ENCODE results near the gene ASPSCR1. TPM values are rescaled to one million over a fixed set of nuclear protein-coding genes. Genes with fewer than 3 reads are reported as not detected.

Gene ASPSCR1
- polyA plus RNA-seq, 1 donor, result 24.9 TPM

DNA sequence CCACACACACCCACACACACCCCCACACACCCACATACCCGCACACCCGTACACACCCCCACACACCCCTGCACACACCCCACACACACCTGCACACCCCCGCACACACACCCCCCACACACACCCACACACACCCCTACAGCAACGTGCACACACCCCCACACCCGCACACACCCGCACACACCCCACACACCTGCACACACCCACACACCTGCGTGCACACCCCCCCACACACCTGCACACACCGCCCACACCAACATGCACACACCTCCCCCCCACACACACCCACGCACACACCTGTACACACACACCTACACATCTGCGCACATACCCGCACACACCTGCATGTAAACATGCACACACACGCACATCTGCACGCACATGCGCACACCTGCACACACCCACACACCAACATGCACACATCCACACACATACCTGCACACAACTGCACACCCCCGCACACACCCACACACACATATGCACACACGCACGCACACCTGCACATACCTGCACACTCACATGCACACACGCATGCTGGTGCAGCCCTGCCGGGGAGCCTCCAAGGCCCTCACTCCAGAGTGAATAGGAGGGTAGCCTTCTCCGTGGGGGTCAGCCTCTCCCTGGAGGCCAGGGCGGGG lies 7.5 kb downstream of the ASPSCR1 start:
- WGBS (ENCODE audit: insufficient coverage, low lambda C conversion rate), result no CpG with 5 or more reads among the region's 21 CpGs
- Histone ChIP-seq H3K9me3 (ENCODE audit: control insufficient read depth, low read depth, low read length) (no peaks in the 10 kb centered on the region), H3K36me3 (ENCODE audit: control insufficient read depth, insufficient read depth, low read length) (peaks cover 48% of the 10 kb centered on the region)

DNA sequence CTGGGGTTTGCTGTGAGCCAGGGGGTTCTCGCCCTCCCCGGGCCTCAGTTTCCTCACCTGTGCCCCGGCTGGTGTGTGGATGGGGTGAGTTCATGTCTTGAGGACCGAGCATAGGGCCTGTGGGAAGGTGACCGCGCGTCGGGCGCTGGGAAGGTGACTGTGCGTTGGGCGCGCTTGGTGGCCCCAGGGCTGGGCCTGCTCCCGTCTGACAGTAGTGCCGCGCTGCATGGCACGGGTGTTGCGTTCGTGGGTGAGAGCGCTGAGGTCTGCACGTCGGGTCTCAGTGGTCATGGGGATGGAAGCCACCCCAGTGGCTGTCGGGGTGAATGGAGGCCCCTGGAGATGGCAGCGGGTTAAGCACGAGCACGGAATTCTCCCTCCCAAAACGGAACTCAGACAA lies 9.2 kb downstream of the ASPSCR1 start:
- H3K36me3 ChIP-seq (ENCODE audit: control insufficient read depth, insufficient read depth, low read length), result peaks cover 41% of the 10 kb centered on the region

More for the DNA sequence above, 7.5 kb downstream of the ASPSCR1 start:
- H3K27ac ChIP-seq (ENCODE audit: low read length), result no peak overlapping the region
- no peak for DNase-seq
- no peak overlapping the region for H3K4me3 ChIP-seq (ENCODE audit: low read length)
- H3K4me1 ChIP-seq (ENCODE audit: control insufficient read depth, insufficient read depth, low read length), result no peaks in the 10 kb centered on the region
- no peaks in the 10 kb centered on the region for H3K27me3 ChIP-seq (ENCODE audit: control insufficient read depth, insufficient read depth, low read length)

GRCh38 chr17:81987161-81987770 lies 9.8 kb downstream of the ASPSCR1 start:
- DNase-seq, result no peak
- no peak overlapping the region for H3K27ac ChIP-seq (ENCODE audit: low read length)
- no peak overlapping the region for H3K4me3 ChIP-seq (ENCODE audit: low read length)
- H3K36me3 ChIP-seq (ENCODE audit: control insufficient read depth, insufficient read depth, low read length), result peaks cover 40% of the 10 kb centered on the region
- no CpG with 5 or more reads among the region's 26 CpGs for WGBS (ENCODE audit: insufficient coverage, low lambda C conversion rate)
- H3K9me3 ChIP-seq (ENCODE audit: control insufficient read depth, low read depth, low read length), result peaks cover 7% of the 10 kb centered on the region
- H3K27me3 ChIP-seq (ENCODE audit: control insufficient read depth, insufficient read depth, low read length), result no peaks in the 10 kb centered on the region
- peaks cover 12% of the 10 kb centered on the region for H3K4me1 ChIP-seq (ENCODE audit: control insufficient read depth, insufficient read depth, low read length)

More for the DNA sequence above, 9.2 kb downstream of the ASPSCR1 start:
- H3K4me3 ChIP-seq (ENCODE audit: low read length), result no peak overlapping the region
- H3K27ac ChIP-seq (ENCODE audit: low read length), result no peak overlapping the region
- H3K4me1 ChIP-seq (ENCODE audit: control insufficient read depth, insufficient read depth, low read length), result peaks cover 5% of the 10 kb centered on the region
- no peak for DNase-seq
- H3K27me3 ChIP-seq (ENCODE audit: control insufficient read depth, insufficient read depth, low read length), result no peaks in the 10 kb centered on the region
- no CpG with 5 or more reads among the region's 26 CpGs for WGBS (ENCODE audit: insufficient coverage, low lambda C conversion rate)
- peaks cover 7% of the 10 kb centered on the region for H3K9me3 ChIP-seq (ENCODE audit: control insufficient read depth, low read depth, low read length)

- 93% methylated on average over 3 of the region's 25 CpGs for WGBS (ENCODE audit: insufficient coverage, low lambda C conversion rate)
- no peak for DNase-seq
- Histone ChIP-seq H3K4me3 (ENCODE audit: low read length) (no peak overlapping the region), H3K36me3 (ENCODE audit: control insufficient read depth, insufficient read depth, low read length) (peaks cover 26% of the 10 kb centered on the region), H3K27me3 (ENCODE audit: control insufficient read depth, insufficient read depth, low read length) (no peaks in the 10 kb centered on the region), H3K4me1 (ENCODE audit: control insufficient read depth, insufficient read depth, low read length) (peaks cover 18% of the 10 kb centered on the region), H3K27ac (ENCODE audit: low read length) (peak overlapping the region; percentile 60), H3K9me3 (ENCODE audit: control insufficient read depth, low read depth, low read length) (peaks cover 7% of the 10 kb centered on the region)
Observed at GRCh38 chr17:81990836-81991683, 13.6 kb downstream of the ASPSCR1 start.

DNA sequence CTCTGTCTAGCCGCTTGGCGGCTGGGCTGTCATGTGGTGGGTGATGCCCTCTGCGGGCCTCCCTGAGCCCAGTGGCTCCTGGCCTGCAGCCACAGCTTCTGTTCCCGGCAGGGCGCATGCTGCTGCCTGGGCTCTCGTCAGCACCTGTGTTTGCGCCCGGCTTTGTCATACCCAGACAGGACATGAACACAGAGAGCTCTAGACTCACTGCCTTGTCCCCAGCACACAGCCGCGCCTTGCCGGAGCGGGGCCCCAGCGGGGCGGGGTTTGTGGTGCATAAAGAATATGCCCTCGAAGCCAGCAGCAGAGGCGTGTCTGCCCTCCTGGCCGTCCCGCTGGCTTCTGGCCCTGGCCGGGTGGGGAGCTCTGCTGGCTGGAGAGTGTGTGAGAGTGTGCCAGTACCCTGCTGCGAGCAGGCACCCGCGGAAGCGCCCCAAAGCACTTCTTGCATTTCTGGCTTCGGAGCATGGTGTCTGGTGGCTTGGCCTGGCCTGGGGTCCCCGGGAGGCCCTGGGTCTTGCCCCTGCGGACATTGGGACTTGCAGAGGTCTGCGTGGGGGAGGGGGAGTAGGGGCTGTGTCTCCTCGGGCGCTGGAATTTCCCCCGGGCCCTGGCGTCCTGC lies 14.4 kb downstream of the ASPSCR1 start:
- Histone ChIP-seq H3K4me1 (ENCODE audit: control insufficient read depth, insufficient read depth, low read length) (peaks cover 18% of the 10 kb centered on the region), H3K36me3 (ENCODE audit: control insufficient read depth, insufficient read depth, low read length) (peaks cover 23% of the 10 kb centered on the region), H3K27me3 (ENCODE audit: control insufficient read depth, insufficient read depth, low read length) (no peaks in the 10 kb centered on the region), H3K4me3 (ENCODE audit: low read length) (no peak overlapping the region), H3K9me3 (ENCODE audit: control insufficient read depth, low read depth, low read length) (peaks cover 7% of the 10 kb centered on the region), H3K27ac (ENCODE audit: low read length) (peak overlapping the region; percentile 60)
- WGBS (ENCODE audit: insufficient coverage, low lambda C conversion rate), result no CpG with 5 or more reads among the region's 31 CpGs
- peak; percentile 70 to 84 for DNase-seq

DNA sequence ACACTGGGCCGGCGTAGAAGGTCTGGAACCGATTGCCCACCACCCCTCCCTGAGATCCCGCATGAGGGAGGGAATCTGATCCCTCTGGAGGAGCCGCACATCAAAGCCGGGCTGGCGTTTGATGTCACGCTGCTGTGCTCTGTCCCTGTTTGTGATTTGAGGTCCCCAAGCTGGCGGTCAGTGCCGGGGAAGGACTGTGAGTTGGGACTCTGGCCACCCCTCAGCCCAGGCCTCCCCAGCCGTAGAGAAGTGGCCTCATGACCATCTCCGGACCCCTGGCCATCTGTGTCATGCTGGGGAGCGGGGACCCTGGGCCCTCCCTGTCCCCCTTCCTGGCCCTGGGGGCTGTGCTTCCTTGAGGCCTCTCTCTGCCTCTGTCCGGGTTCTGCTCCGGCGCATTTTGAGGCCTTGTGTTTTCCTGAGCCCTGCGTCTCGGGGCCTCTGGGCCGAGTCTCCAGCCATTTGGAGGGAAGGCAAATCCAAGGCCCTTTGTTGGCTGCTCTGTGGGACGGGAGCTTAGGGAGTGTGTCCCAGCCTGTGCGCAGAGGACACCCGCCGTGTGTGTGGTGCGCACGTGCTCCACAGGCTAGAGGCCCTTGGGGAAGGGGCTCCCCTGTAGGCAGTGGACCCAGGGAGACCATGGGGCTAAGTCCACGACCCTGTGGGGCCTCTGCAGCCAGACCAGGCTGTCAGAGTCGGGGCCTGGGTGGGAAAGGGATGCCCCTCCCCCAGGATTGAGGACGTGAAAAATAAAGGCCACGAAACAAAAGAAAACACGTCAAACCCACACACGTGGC lies 15.1 kb downstream of the ASPSCR1 start:
- Histone ChIP-seq H3K4me3 (ENCODE audit: low read length) (no peak overlapping the region), H3K27me3 (ENCODE audit: control insufficient read depth, insufficient read depth, low read length) (no peaks in the 10 kb centered on the region), H3K4me1 (ENCODE audit: control insufficient read depth, insufficient read depth, low read length) (peaks cover 18% of the 10 kb centered on the region), H3K36me3 (ENCODE audit: control insufficient read depth, insufficient read depth, low read length) (peaks cover 22% of the 10 kb centered on the region), H3K9me3 (ENCODE audit: control insufficient read depth, low read depth, low read length) (peaks cover 7% of the 10 kb centered on the region), H3K27ac (ENCODE audit: low read length) (peak overlapping the region; percentile 60)
- no CpG with 5 or more reads among the region's 31 CpGs for WGBS (ENCODE audit: insufficient coverage, low lambda C conversion rate)
- no peak for DNase-seq

GRCh38 chr17:81993729-81994592 lies 16.5 kb downstream of the ASPSCR1 start:
- H3K9me3 ChIP-seq (ENCODE audit: control insufficient read depth, low read depth, low read length), result peaks cover 7% of the 10 kb centered on the region
- no peak overlapping the region for H3K27ac ChIP-seq (ENCODE audit: low read length)
- no CpG with 5 or more reads among the region's 37 CpGs for WGBS (ENCODE audit: insufficient coverage, low lambda C conversion rate)
- no peak overlapping the region for H3K4me3 ChIP-seq (ENCODE audit: low read length)
- H3K4me1 ChIP-seq (ENCODE audit: control insufficient read depth, insufficient read depth, low read length), result peaks cover 18% of the 10 kb centered on the region
- H3K27me3 ChIP-seq (ENCODE audit: control insufficient read depth, insufficient read depth, low read length), result no peaks in the 10 kb centered on the region
- no peak for DNase-seq
- peaks cover 26% of the 10 kb centered on the region for H3K36me3 ChIP-seq (ENCODE audit: control insufficient read depth, insufficient read depth, low read length)

DNA sequence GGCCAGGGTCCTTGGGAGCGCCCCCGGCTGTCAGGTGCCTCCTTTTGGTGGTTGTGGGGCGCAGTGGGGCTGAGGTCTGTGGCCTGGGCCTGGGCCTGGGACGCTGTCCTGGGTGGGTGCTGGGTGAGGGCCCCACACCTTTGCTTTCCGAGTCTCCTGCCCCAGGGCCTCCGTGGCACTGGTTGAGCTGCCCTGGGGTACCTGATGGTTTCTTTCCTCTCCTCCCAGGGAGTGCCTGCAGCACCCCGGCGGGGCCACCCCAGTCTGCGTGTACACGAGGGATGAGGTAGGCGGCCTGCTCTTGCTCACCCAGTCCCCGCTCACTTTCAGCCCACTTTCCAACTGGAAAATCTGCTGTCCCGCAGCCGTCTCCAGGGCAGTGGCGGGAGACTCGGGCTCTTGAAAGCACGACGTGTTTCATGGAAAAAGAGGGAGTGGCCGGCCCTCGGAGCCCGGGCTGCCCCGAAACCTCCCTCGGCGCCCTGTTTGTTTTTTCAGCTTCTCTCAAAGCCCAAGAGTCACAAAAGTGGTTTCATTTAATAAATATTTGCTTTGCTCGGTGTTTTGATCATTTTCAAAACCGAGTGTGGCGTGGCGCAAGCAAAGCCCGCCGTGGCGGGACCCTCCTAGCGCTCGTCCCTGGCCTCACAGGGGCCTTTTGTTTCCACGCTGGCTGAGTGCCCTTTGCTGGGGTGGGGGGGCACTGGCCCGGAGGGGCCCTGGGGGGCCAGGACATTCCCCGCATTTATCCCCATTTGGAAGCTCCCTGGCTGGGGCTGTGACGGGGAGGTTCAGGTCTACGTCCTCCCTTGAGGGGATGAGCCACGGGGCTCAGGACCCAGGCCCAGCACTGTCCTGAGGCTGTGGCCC lies 17.4 kb downstream of the ASPSCR1 start:
- Histone ChIP-seq H3K27ac (ENCODE audit: low read length) (no peak overlapping the region), H3K4me1 (ENCODE audit: control insufficient read depth, insufficient read depth, low read length) (peaks cover 18% of the 10 kb centered on the region), H3K27me3 (ENCODE audit: control insufficient read depth, insufficient read depth, low read length) (no peaks in the 10 kb centered on the region), H3K4me3 (ENCODE audit: low read length) (no peak overlapping the region), H3K9me3 (ENCODE audit: control insufficient read depth, low read depth, low read length) (peaks cover 7% of the 10 kb centered on the region), H3K36me3 (ENCODE audit: control insufficient read depth, insufficient read depth, low read length) (peaks cover 25% of the 10 kb centered on the region)
- no peak for DNase-seq
- WGBS (ENCODE audit: insufficient coverage, low lambda C conversion rate), result 75% methylated on average over 2 of the region's 39 CpGs
